Renal cortex interstitium (tissue), 11 donors: ENCODE results near the gene SPDYE5. TPM values are rescaled to one million over a fixed set of nuclear protein-coding genes. Genes with fewer than 3 reads are reported as not detected.

Source experiments
- DNase-seq, 11 donors: peaks; one replicate each; pipeline ENCODE4 v3.0.0-alpha.2; 2013; ENCODE audit warnings: low read depth in 9 of 11, low spot score in 4 of 11; ENCODE audit errors: extremely low read depth in 1 of 11
- polyA plus RNA-seq, 3 donors: library from polyadenylated mRNA; unstranded; fragments of 120-200 nt; gene quantifications; one replicate each; pipeline ENCODE4 v1.2.1, GENCODE V29; 2013; ENCODE audit not compliant: insufficient read length in 3 of 3

The SPDYE5 gene
- polyA plus RNA-seq, 3 donors: 2.2 to 5.0 (median 2.5) TPM

- DNase-seq: no peak
These were observed 41.8 kb downstream of the SPDYE5 start for GRCh38 chr7:75533926-75534325.

GRCh38 chr7:75534727-75535307 is 42.7 kb downstream of the SPDYE5 start:
- DNase-seq: no peak

- DNase-seq: no peak
These were observed 44.4 kb downstream of the SPDYE5 start for GRCh38 chr7:75536491-75536890.

- DNase-seq: no peak
These were observed 44.9 kb downstream of the SPDYE5 start for GRCh38 chr7:75536940-75537538.

- DNase-seq: no peak
These were observed 45.6 kb downstream of the SPDYE5 start for GRCh38 chr7:75537731-75538130.

- DNase-seq: no peak
These were observed 54.3 kb downstream of the SPDYE5 start for GRCh38 chr7:75546237-75547015.

Other genes with a start within 250 kb of the SPDYE5 start
- gene TRIM73, start 96.7 kb upstream of the SPDYE5 start, polyA plus RNA-seq: 10 to 100 TPM in 1 of 3 donors, 1 to 10 TPM in 2; 3.4 to 11.9 (median 4.9) TPM
- gene POM121C, start 6.0 kb upstream of the SPDYE5 start, polyA plus RNA-seq: 10 to 100 TPM; 51.7 to 69.7 (median 68.6) TPM
- gene HIP1, start 246.6 kb downstream of the SPDYE5 start, polyA plus RNA-seq: 10 to 100 TPM; 31.3 to 35.7 (median 35.3) TPM